HepG2 (cell line): ENCODE data around the gene CPNE1. TPM values are rescaled to one million over a fixed set of nuclear protein-coding genes. Genes with fewer than 3 reads are reported as not detected.

Experiments
- ATAC-seq: fragments of 200-7000 bp; cut with Tn5 transposase; 3 replicates; pipeline ENCODE4 v1.9.1; 2020; ENCODE audit warnings: mild to moderate bottlenecking, moderate library complexity
- BruUV-seq: library from RNA; stranded (reverse); fragments of 400-500 nt; replicated peaks from 2 replicates; lab custom pipeline; 2021; lab: Mats Ljungman, UMichigan
- CTCF ChIA-PET: fragments of 300-600 bp; formaldehyde crosslinking; extraction: SDS; loops from one replicate; lab custom pipeline; 2021; ENCODE audit warnings: low total read pairs, inconsistent platforms, low intra/inter-chr PET ratio; lab: Yijun Ruan, JAX
- POLR2A ChIA-PET: fragments of 350-600 bp; sonication (Branson Sonifier 250); formaldehyde crosslinking; loops from one replicate; lab custom pipeline; 2020; ENCODE audit warnings: antibody characterized with exemption, inconsistent platforms; lab: Yijun Ruan, JAX
- DNase-seq: peaks from one replicate; pipeline ENCODE4 v3.0.0-alpha.2; 2015; ENCODE audit warnings: low spot score
- FAIRE-seq: peaks from 3 replicates; lab custom pipeline; 2011; peaks lifted over from hg19 to GRCh38; lab: Jason Lieb, UNC
- H2AFZ ChIP-seq: one replicate; pipeline ENCODE4 v1.6.1; 2011; ENCODE audit warnings: low read length, inconsistent platforms
- H3K27ac ChIP-seq: fragments of 300-600 bp; 3 replicates; pipeline ENCODE4 v1.8.0; 2011; ENCODE audit warnings: mixed run types, mild to moderate bottlenecking, mixed read lengths, low read length, inconsistent platforms; ENCODE audit not compliant: insufficient read depth; ENCODE audit errors: extremely low read length
- H3K27me3 ChIP-seq, 2 experiments: fragments of 200-600 bp in 1 of 2; 2 replicates in 1 of 2; 3 replicates in 1 of 2; pipeline versions ENCODE4 v1.6.0 to v1.8.0; 2011; ENCODE audit warnings: low read length in 2 of 2, mild to moderate bottlenecking in 2 of 2, moderate library complexity in 2 of 2, inconsistent platforms in 1 of 2; ENCODE audit not compliant: insufficient read depth in 2 of 2, control insufficient read depth in 1 of 2
- H3K36me3 ChIP-seq, 2 experiments: fragments of 200-600 bp in 1 of 2; replicated peaks in 1 of 2; 2 replicates in 1 of 2; 3 replicates in 1 of 2; pipeline versions ENCODE4 v1.5.1 to v1.8.0; 2011; ENCODE audit warnings: low read length in 2 of 2, inconsistent platforms in 1 of 2; ENCODE audit not compliant: insufficient read depth in 2 of 2, control insufficient read depth in 1 of 2
- H3K4me1 ChIP-seq: 2 replicates; pipeline ENCODE4 v1.5.1; 2012; ENCODE audit warnings: low read length, inconsistent platforms; ENCODE audit not compliant: insufficient read depth
- H3K4me2 ChIP-seq: 2 replicates; pipeline ENCODE4 v1.6.0; 2011; ENCODE audit warnings: low read depth, low read length, inconsistent platforms
- H3K4me3 ChIP-seq, 3 experiments: fragments of 200-600 bp in 1 of 3; sonication (generic), shearing (Covaris generic) in 1 of 3; replicated peaks in 1 of 3; 2 replicates each; pipeline ENCODE4 v1.5.1; 2011 to 2016; ENCODE audit warnings: low read length in 3 of 3, inconsistent platforms in 2 of 3, low read depth in 2 of 3, mild to moderate bottlenecking in 2 of 3, control low read depth in 1 of 3, mixed read lengths in 1 of 3; ENCODE audit not compliant: insufficient read depth in 1 of 3
- H3K79me2 ChIP-seq: one replicate; pipeline ENCODE4 v1.6.1; 2011; ENCODE audit warnings: low read length, inconsistent platforms; ENCODE audit not compliant: insufficient read depth
- H3K9ac ChIP-seq: 2 replicates; pipeline ENCODE4 v1.6.0; 2011; ENCODE audit warnings: mild to moderate bottlenecking, low read depth, low read length, inconsistent platforms; ENCODE audit not compliant: insufficient read depth
- H3K9me3 ChIP-seq: 2 replicates; pipeline ENCODE4 v1.5.1; 2012; ENCODE audit warnings: mild to moderate bottlenecking, low read length
- H4K20me1 ChIP-seq: 2 replicates; pipeline ENCODE4 v1.6.0; 2011; ENCODE audit warnings: inconsistent platforms, mild to moderate bottlenecking, low read length, moderate library complexity; ENCODE audit not compliant: insufficient read depth
- BCL6 ChIP-seq: IDR thresholded peaks from 2 replicates; pipeline ENCODE4 v1.6.1; 2016; ENCODE audit warnings: missing genetic modification reagents, missing compliant biosample characterization
- BHLHE40 ChIP-seq: IDR thresholded peaks from 2 replicates; pipeline ENCODE4 v1.6.1; 2011; ENCODE audit warnings: low read length, improper control_type of control experiment
- CERS6 ChIP-seq: sonication (generic); formaldehyde crosslinking; IDR thresholded peaks from 2 replicates; pipeline ENCODE4 v1.5.0; 2020; ENCODE audit warnings: missing genetic modification reagents
- IKZF1 ChIP-seq: fragments of 450-650 bp; IDR thresholded peaks from 2 replicates; pipeline ENCODE4 v1.7.1; 2016
- MLX ChIP-seq: IDR thresholded peaks from 2 replicates; pipeline ENCODE4 v1.6.1; 2016
- NAIF1 ChIP-seq: sonication (generic); formaldehyde crosslinking; IDR thresholded peaks from 2 replicates; pipeline ENCODE4 v1.5.0; 2020; ENCODE audit warnings: mild to moderate bottlenecking, missing genetic modification reagents, borderline replicate concordance
- NBN ChIP-seq: fragments of 450-650 bp; conservative IDR thresholded peaks from 2 replicates; pipeline ENCODE4 v1.6.1; 2017
- NFIB ChIP-seq: sonication (generic); formaldehyde crosslinking; IDR thresholded peaks from 2 replicates; pipeline ENCODE4 v1.9.0; 2021; ENCODE audit warnings: missing genetic modification reagents, mild to moderate bottlenecking, borderline replicate concordance
- NFRKB ChIP-seq: fragments of 450-650 bp; IDR thresholded peaks from 2 replicates; pipeline ENCODE4 v1.6.1; 2017
- PBX3 ChIP-seq: sonication (generic); formaldehyde crosslinking; IDR thresholded peaks from 2 replicates; pipeline ENCODE4 v1.8.1; 2023; ENCODE audit warnings: missing genetic modification reagents, inconsistent platforms, borderline replicate concordance
- RBAK ChIP-seq: sonication (generic); formaldehyde crosslinking; IDR thresholded peaks from 2 replicates; pipeline ENCODE4 v1.5.1; 2020; ENCODE audit warnings: mild to moderate bottlenecking, missing genetic modification reagents
- TFAP4 ChIP-seq: sonication (generic); IDR thresholded peaks from 2 replicates; pipeline ENCODE4 v1.6.1; 2016; ENCODE audit warnings: low read depth, borderline replicate concordance
- ZNF550 ChIP-seq: sonication (generic); formaldehyde crosslinking; IDR thresholded peaks from 2 replicates; pipeline ENCODE4 v1.4.0; 2020; ENCODE audit warnings: mild to moderate bottlenecking, missing genetic modification reagents, borderline replicate concordance
- ZSCAN29 ChIP-seq: sonication (generic); formaldehyde crosslinking; conservative IDR thresholded peaks from 2 replicates; pipeline ENCODE4 v1.4.0; 2020; ENCODE audit warnings: mild to moderate bottlenecking, missing genetic modification reagents
- WGBS: methylation state at CpG from one replicate; pipeline ENCODE4 v1.1.6; 2017; ENCODE audit warnings: low lambda C conversion rate; 5-methylcytosine and 5-hydroxymethylcytosine counted together
- in situ Hi-C: cut with HindIII; loops from 2 replicates; pipeline ENCODE4 v1.10.0; 2017; ENCODE audit warnings: low pct_unique_long_range_greater_than_20kb; ENCODE audit not compliant: extremely low pct_ligation_motif_present
- intact Hi-C: fragments of 100-400 bp; cut with micrococcal nuclease; formaldehyde crosslinking; loops from one replicate; pipeline ENCODE4 v1.10.0; 2022; ENCODE audit not compliant: unreplicated experiment
- polyA plus RNA-seq, 8 experiments: library from polyadenylated mRNA; depleted of rRNA in 3 of 8; stranded (reverse) in 7 of 8; unstranded in 1 of 8; fragments of >200 nt; fragmentation: Illumina TruSeq in 4 of 8; extraction: Trizol in 4 of 8; gene quantifications; 2 replicates each; pipeline versions ENCODE4 v1.2.1 to v1.2.3, GENCODE V29; 2011 to 2016; ENCODE audit warnings: low read depth in 4 of 8, missing spikeins in 1 of 8, mixed read lengths in 1 of 8; ENCODE audit not compliant: insufficient read depth in 1 of 8
- total RNA-seq, 5 experiments: library from RNA; depleted of rRNA; stranded (reverse); fragments of >200 nt; fragmentation: Illumina TruSeq; extraction: Trizol; gene quantifications; 2 replicates each; pipeline ENCODE4 v1.2.3, GENCODE V29; 2016; ENCODE audit warnings: low read depth in 1 of 5

The CPNE1 gene
- total and polyA plus RNA-seq, 2 of the 13 experiments (the other 11 are each of a cell fraction or from before 2014, with no cell fraction given), result 408 to 431 TPM

- CTCF ChIA-PET, result no interaction called here
- no peak overlapping the region for H3K4me2 ChIP-seq
- H3K9me3 ChIP-seq, result no peaks in the 10 kb centered on the region
- peak; percentile 49 for ATAC-seq
- in situ Hi-C loops, result no loop called here
- H3K79me2 ChIP-seq, result no peaks in the 10 kb centered on the region
- H3K4me3 ChIP-seq, result no peak overlapping the region
- 34% methylated on average over 16 of the region's 18 CpGs for WGBS
- H2AFZ ChIP-seq, result no peak overlapping the region
- H3K27me3 ChIP-seq, result peaks cover 0 to 10% of the 10 kb centered on the region in 2 experiments; a peak in 2 of 5 replicates
- FAIRE-seq, result no peak
- no peak overlapping the region for H3K27ac ChIP-seq
- no peaks in the 10 kb centered on the region for H3K36me3 ChIP-seq
- no peaks in the 10 kb centered on the region for H3K4me1 ChIP-seq
- POLR2A ChIA-PET, result no interaction called here
- BruUV-seq, result no TSS peak
- DNase-seq, result no peak
- H3K9ac ChIP-seq, result no peak overlapping the region
- H4K20me1 ChIP-seq, result no peaks in the 10 kb centered on the region
- TF ChIP-seq BHLHE40 (no peak), NBN (0 out of 2 replicates have a peak, but pooled peaks have one; percentile 59), NFIB (0 out of 2 replicates have a peak, but pooled peaks have one; percentile 14), CERS6 (no peak), PBX3 (CRISPR knock-in tag) (no peak), NAIF1 (CRISPR knock-in tag) (no peak), TFAP4 (no peak), IKZF1 (0 out of 2 replicates have a peak, but pooled peaks have one; percentile 31), ZNF550 (CRISPR knock-in tag) (no peak), BCL6 (no peak), MLX (CRISPR knock-in tag) (no peak), RBAK (CRISPR knock-in tag) (no peak), ZSCAN29 (no peak), NFRKB (peak; percentile 53; the same call in 1 of the 2 replicates)
- TF ChIP-seq, all 625 proteins: peak for 4
- intact Hi-C loops, result no loop called here
Measured at GRCh38 chr20:35583636-35584560, 80.8 kb downstream of the CPNE1 start.
